Measurements from ENCODE around the gene RPLP2.
A peak's percentile ranks its signal among the peaks of the same experiment; 100 is the strongest.

The RPLP2 gene

DNA sequence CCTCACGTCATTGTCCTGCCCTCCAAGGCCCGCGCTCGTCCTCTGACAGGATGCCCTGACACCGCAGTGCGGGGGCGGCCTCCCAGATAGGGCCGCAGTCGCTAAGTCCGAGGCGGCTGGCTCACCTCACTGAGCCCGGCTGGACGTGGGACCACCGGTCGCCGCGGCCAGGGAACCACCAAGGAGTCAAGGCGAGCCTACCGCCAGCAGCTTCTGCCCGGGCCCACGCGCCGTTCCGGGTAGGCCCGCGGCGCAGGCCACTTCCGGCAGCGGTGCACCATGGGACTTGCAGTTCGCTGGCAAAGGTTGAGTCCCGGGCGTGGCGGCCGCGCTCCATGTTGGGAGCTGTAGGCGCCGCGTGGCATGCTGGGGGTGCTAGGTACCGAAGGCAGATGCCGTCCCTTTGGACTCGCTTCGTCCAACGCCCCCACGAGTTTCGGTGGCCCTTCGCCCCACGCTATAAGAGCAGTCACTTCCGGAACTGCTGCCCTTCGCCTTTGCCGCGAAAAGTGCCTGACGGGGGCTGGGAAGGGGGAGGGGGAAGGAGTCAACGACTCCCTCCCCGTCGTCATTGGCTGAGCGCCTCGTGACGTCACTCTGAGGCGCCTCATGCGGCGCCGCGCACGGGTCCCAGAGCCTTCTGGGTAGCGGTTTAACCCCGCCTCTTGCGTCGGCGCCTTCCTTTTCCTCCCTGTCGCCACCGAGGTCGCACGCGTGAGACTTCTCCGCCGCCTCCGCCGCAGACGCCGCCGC, at the start of gene RPLP2:
RPLP2 (plus strand) TSS at position 681 of the 753 bp plus-strand sequence. CDS start 268 bp downstream, outside the sequence.
- H3K36me3 ChIP-seq (ENCODE audit: control insufficient read depth, insufficient read depth, low read length, severe bottlenecking) = peaks cover 34% of the 10 kb centered on the region
- peak; percentile 99 for DNase-seq (ENCODE audit: low read depth)
- H3K27me3 ChIP-seq (replicated peaks; ENCODE audit: control insufficient read depth, insufficient read depth, low read length) = no peaks in the 10 kb centered on the region
- no peaks in the 10 kb centered on the region for H3K9me3 ChIP-seq (ENCODE audit: control insufficient read depth, low read length)
- peak within 1 kb of the TSS; percentile 89 for H3K4me3 ChIP-seq (ENCODE audit: low read length)
- H3K4me1 ChIP-seq (ENCODE audit: control insufficient read depth, insufficient read depth, low read length) = peaks cover 47% of the 10 kb centered on the region
- H3K9ac ChIP-seq (ENCODE audit: low read length) = peak within 1 kb of the TSS; percentile 99

DNA sequence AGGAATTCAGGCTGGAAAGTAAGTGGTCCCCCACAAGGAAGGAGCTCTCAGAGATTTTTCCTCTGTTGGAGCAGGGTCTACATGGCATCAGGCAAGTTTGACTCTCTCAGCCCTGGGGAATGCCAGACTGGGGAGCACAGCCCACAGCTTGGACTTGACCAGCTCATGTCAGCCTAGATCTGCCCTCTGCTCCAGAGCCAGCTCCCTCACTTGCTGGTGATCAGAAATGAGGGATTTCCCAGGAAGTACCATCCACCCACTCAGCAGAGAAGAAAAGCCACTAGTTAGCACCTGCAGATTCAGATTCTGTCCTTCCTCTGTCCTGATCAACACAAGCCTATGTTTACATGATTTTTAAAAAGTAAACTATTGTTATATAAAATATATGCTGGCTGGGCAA, 49.5 kb upstream of the RPLP2 start:
- DNase-seq (ENCODE audit: low read depth) = no peak
- no peaks in the 10 kb centered on the region for H3K27me3 ChIP-seq (replicated peaks; ENCODE audit: control insufficient read depth, insufficient read depth, low read length)
- peaks cover 90% of the 10 kb centered on the region for H3K36me3 ChIP-seq (ENCODE audit: control insufficient read depth, insufficient read depth, low read length, severe bottlenecking)
- no peaks in the 10 kb centered on the region for H3K9me3 ChIP-seq (ENCODE audit: control insufficient read depth, low read length)
- no peak overlapping the region for H3K4me3 ChIP-seq (ENCODE audit: low read length)
- peak overlapping the region; percentile 42 for H3K9ac ChIP-seq (ENCODE audit: low read length)
- H3K4me1 ChIP-seq (ENCODE audit: control insufficient read depth, insufficient read depth, low read length) = peaks cover 35% of the 10 kb centered on the region

DNA sequence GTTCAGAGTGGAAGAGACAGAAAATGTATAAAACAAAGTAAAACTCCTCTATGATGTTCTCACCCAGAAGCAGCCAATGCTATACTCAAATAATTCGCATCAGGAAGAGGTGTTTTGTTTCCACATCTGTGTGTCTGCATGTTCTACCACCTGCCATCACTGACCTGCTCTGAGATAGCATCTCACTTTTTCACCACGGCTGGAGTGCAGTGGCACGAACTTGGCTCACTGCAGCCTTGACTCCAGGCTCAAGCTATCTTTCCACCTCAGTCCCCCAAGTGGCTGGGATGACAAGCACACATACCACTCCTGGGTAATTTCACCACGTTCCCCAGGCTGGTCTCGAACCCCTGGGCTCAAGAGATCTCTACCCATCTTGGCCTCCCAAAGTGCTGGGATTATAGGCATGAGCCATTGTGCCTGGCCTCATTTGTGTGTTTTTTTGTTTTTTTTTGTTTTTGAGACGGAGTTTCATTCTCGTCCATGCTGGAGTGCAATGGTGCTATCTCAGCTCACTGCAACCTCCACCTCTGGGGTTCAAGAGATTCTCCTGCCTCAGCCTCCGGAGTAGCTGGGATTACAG, 48.1 kb upstream of the RPLP2 start:
- Histone ChIP-seq H3K9ac (ENCODE audit: low read length) (peak overlapping the region; percentile 10), H3K9me3 (ENCODE audit: control insufficient read depth, low read length) (no peaks in the 10 kb centered on the region), H3K4me3 (ENCODE audit: low read length) (no peak overlapping the region), H3K4me1 (ENCODE audit: control insufficient read depth, insufficient read depth, low read length) (peaks cover 43% of the 10 kb centered on the region), H3K36me3 (ENCODE audit: control insufficient read depth, insufficient read depth, low read length, severe bottlenecking) (peaks cover 88% of the 10 kb centered on the region), H3K27me3 (replicated peaks; ENCODE audit: control insufficient read depth, insufficient read depth, low read length) (no peaks in the 10 kb centered on the region)
- no peak for DNase-seq (ENCODE audit: low read depth)

DNA sequence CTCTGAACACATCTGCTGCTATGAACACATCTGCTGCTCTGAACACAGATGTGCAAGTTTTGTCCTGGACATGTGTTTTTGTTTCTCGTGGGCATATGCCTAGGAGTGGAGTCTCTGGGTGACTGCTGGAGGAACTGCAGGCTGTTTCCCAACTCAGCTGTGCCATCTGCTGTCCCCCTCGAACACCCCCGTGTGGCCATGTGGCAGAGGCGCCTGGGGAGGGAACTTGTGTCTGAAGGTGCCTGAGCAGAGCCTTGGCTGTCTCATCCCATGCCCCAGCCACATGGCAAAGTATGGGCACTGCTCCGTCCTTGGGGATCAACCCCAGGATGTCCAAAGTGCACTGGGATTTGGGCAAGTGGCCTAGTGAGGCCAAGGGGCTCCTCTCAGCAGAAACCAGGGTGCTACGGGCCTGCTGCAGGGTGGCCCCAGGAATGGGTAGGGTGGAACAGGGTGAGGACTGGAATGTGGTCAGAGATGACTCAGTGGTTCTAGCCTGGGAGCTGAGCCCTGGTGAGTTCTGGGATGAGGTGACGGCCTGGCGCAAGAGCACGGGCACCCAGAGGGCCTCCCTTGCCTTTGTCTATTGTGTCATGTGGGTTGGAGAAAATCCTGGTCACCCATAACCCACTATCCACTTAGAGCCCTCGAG, 47.2 kb upstream of the RPLP2 start:
- Histone ChIP-seq H3K36me3 (ENCODE audit: control insufficient read depth, insufficient read depth, low read length, severe bottlenecking) (peaks cover 88% of the 10 kb centered on the region), H3K27me3 (replicated peaks; ENCODE audit: control insufficient read depth, insufficient read depth, low read length) (no peaks in the 10 kb centered on the region), H3K9ac (ENCODE audit: low read length) (peak overlapping the region; percentile 9), H3K4me3 (ENCODE audit: low read length) (no peak overlapping the region), H3K4me1 (ENCODE audit: control insufficient read depth, insufficient read depth, low read length) (peaks cover 50% of the 10 kb centered on the region), H3K9me3 (ENCODE audit: control insufficient read depth, low read length) (no peaks in the 10 kb centered on the region)
- DNase-seq (ENCODE audit: low read depth) = peak; percentile 70

DNA sequence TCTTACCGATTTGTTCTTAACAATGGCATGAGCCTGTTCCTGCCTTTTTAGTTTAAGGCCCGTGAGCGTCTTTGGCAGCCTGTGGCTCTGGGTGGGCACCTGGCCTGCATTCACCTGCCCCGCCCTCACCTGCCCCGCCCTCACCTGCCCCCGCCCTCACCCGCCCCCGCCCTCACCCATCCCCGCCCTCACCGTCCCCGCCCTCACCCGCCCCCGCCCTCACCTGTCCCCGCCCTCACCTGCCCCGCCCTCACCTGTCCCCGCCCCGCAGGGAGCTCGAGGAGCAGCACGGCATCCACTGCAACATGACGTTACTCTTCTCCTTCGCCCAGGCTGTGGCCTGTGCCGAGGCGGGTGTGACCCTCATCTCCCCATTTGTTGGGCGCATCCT, 46.7 kb upstream of the RPLP2 start:
- Histone ChIP-seq H3K4me3 (ENCODE audit: low read length) (no peak overlapping the region), H3K36me3 (ENCODE audit: control insufficient read depth, insufficient read depth, low read length, severe bottlenecking) (peaks cover 86% of the 10 kb centered on the region), H3K9ac (ENCODE audit: low read length) (peak overlapping the region; percentile 60), H3K4me1 (ENCODE audit: control insufficient read depth, insufficient read depth, low read length) (peaks cover 50% of the 10 kb centered on the region), H3K9me3 (ENCODE audit: control insufficient read depth, low read length) (no peaks in the 10 kb centered on the region), H3K27me3 (replicated peaks; ENCODE audit: control insufficient read depth, insufficient read depth, low read length) (no peaks in the 10 kb centered on the region)
- no peak for DNase-seq (ENCODE audit: low read depth)

DNA sequence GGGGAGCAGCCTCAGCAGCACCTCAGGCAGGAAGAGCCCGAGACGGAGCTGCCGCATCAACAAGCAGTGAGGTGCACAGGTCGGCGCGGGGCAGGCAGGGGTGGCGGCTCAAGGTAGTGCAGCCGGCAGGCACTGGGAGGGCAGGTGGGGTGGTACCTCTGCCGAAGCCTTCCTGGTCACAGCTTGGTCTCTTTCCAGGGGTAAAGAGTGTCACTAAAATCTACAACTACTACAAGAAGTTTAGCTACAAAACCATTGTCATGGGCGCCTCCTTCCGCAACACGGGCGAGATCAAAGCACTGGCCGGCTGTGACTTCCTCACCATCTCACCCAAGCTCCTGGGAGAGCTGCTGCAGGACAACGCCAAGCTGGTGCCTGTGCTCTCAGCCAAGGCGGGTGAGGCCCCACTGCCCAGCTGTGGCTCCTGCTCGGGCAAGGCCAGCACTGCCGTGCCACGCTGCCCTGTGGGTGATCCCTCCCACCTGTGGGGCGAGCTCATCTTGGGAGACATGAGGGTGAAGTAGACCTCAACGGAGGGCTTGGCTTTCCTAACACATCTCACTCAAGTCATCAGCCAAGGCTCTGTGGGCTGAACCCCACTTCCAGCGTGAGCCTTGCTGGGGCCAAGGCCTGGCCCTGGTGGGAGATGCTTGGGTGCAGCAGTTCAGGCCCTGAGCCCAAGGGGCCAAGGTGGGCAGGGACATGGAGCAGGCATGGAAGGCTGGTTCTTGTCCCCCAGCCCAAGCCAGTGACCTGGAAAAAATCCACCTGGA, 46.0 kb upstream of the RPLP2 start:
- Histone ChIP-seq H3K4me1 (ENCODE audit: control insufficient read depth, insufficient read depth, low read length) (peaks cover 50% of the 10 kb centered on the region), H3K36me3 (ENCODE audit: control insufficient read depth, insufficient read depth, low read length, severe bottlenecking) (peaks cover 81% of the 10 kb centered on the region), H3K27me3 (replicated peaks; ENCODE audit: control insufficient read depth, insufficient read depth, low read length) (no peaks in the 10 kb centered on the region), H3K4me3 (ENCODE audit: low read length) (no peak overlapping the region), H3K9ac (ENCODE audit: low read length) (peak overlapping the region; percentile 60), H3K9me3 (ENCODE audit: control insufficient read depth, low read length) (no peaks in the 10 kb centered on the region)
- no peak for DNase-seq (ENCODE audit: low read depth)

DNA sequence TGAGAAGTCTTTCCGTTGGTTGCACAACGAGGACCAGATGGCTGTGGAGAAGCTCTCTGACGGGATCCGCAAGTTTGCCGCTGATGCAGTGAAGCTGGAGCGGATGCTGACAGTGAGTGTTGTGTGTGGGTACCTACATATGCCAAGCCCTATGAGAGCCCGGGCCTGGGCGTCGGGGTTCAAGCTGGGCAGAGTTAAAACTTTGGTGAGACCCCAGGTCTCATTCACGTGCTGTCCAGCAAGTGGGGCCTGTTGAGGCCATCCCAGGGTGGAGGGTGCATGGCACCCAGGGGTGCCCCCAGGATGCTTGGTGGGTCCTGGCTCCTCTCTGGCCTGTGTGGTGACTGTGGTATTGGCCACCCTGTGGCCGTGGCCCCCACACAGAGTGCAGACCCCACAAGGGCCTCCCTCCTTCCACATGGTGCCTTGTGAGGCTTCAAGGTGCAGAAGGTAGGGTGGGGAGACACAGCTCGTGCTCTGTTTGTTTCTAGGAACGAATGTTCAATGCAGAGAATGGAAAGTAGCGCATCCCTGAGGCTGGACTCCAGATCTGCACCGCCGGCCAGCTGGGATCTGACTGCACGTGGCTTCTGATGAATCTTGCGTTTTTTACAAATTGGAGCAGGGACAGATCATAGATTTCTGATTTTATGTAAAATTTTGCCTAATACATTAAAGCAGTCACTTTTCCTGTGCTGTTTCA, 45.3 kb upstream of the RPLP2 start:
- no peak for DNase-seq (ENCODE audit: low read depth)
- Histone ChIP-seq H3K27me3 (replicated peaks; ENCODE audit: control insufficient read depth, insufficient read depth, low read length) (no peaks in the 10 kb centered on the region), H3K4me3 (ENCODE audit: low read length) (no peak overlapping the region), H3K36me3 (ENCODE audit: control insufficient read depth, insufficient read depth, low read length, severe bottlenecking) (peaks cover 74% of the 10 kb centered on the region), H3K4me1 (ENCODE audit: control insufficient read depth, insufficient read depth, low read length) (peaks cover 50% of the 10 kb centered on the region), H3K9ac (ENCODE audit: low read length) (peak overlapping the region; percentile 20), H3K9me3 (ENCODE audit: control insufficient read depth, low read length) (no peaks in the 10 kb centered on the region)

DNA sequence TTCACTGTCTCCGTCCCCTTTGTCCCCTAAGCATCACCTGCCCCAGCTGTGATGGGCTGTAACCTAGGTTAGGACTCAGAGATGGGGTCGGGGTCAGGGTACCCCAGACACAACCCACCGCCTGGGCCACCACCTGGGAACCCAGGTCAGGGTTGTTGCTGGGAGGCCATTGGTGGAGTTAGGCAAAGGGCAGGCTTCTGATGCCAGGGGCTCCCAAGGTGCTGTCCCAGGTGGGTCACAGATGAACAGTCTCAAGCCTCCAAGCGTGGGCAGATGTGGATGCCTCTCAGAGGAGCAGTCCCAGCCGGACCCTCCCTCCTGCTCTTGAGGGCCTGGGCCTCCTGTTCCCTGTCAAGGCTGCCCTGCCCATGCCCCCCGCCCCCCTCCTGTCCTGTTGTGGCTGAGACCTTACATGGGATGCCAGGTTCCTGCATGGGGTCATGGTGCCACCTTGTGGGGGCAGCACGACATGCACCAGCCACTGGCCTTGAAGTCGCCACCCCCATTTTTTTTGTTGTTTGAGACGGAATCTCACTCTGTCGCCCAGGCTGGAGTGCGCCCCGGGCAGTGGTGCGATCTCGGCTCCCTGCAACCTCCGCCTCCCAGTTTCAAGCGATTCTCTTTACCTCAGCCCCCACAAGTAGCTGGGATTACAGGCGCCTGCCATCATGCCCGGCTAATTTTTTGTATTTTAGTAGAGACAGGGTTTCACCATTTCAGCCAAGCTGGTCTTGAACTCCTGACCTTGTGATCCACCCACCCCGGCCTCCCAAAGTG, 44.6 kb upstream of the RPLP2 start:
- DNase-seq (ENCODE audit: low read depth) = peak; percentile 54
- H3K4me3 ChIP-seq (ENCODE audit: low read length) = no peak overlapping the region
- H3K4me1 ChIP-seq (ENCODE audit: control insufficient read depth, insufficient read depth, low read length) = peaks cover 44% of the 10 kb centered on the region
- no peaks in the 10 kb centered on the region for H3K27me3 ChIP-seq (replicated peaks; ENCODE audit: control insufficient read depth, insufficient read depth, low read length)
- no peaks in the 10 kb centered on the region for H3K9me3 ChIP-seq (ENCODE audit: control insufficient read depth, low read length)
- H3K9ac ChIP-seq (ENCODE audit: low read length) = no peak overlapping the region
- H3K36me3 ChIP-seq (ENCODE audit: control insufficient read depth, insufficient read depth, low read length, severe bottlenecking) = peaks cover 73% of the 10 kb centered on the region

DNA sequence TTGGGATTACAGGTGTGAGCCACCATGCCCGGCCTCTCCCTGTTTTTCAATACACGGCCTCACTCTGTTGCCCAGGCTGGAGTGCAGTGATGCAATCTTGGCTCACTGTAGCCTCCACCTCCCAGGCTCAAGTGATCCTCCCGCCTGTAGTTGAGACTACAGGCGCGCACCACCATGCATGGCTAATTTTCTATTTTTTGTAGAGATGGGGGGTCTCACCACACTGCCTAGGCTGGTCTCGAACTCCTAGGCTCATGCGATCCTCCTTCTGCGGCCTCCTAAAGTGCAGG, 44.0 kb upstream of the RPLP2 start:
- H3K4me3 ChIP-seq (ENCODE audit: low read length) = no peak overlapping the region
- H3K9me3 ChIP-seq (ENCODE audit: control insufficient read depth, low read length) = no peaks in the 10 kb centered on the region
- H3K36me3 ChIP-seq (ENCODE audit: control insufficient read depth, insufficient read depth, low read length, severe bottlenecking) = peaks cover 73% of the 10 kb centered on the region
- H3K27me3 ChIP-seq (replicated peaks; ENCODE audit: control insufficient read depth, insufficient read depth, low read length) = no peaks in the 10 kb centered on the region
- peaks cover 41% of the 10 kb centered on the region for H3K4me1 ChIP-seq (ENCODE audit: control insufficient read depth, insufficient read depth, low read length)
- H3K9ac ChIP-seq (ENCODE audit: low read length) = peak overlapping the region; percentile 45
- DNase-seq (ENCODE audit: low read depth) = no peak

DNA sequence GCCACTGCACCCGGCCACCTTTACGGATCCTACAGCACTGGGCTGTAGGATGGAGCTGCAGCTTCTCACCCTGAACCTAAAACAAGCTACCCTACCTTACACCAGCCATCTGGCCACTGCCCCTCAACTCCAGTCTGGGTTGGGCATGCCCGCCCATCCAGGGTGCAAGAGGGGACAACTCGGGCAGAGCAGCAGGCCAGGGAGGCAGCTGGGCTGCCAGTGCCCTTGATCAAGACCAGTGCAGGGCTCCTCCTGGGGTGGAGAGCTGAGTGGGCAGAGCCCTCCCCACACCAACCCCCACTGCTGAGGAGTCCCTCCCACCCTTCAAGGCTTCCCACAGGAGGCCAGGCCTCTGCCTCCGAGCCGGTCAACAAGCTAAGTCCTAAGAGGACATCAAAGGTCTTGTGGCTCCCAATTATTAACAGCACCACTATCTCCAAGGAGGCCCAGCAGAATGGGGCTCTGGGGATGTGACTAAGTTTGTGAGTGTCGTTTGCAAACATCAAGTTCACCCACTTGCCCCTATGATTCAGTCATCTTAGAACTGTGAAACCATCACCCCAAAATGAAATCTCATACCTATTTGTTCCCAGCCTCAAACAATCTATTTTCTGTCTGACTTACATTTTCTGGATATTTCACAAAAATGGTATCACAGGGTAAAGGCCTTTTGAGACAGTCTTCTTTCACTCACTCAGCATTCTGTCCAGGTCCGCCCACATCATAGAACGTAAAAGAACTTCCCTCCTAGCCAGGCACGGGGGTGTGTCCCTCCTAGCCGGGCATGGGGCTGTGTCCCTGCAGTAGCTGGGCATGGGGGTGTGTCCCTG, 43.4 kb upstream of the RPLP2 start:
- no peaks in the 10 kb centered on the region for H3K27me3 ChIP-seq (replicated peaks; ENCODE audit: control insufficient read depth, insufficient read depth, low read length)
- DNase-seq (ENCODE audit: low read depth) = no peak
- H3K9ac ChIP-seq (ENCODE audit: low read length) = peak overlapping the region; percentile 45
- no peak overlapping the region for H3K4me3 ChIP-seq (ENCODE audit: low read length)
- peaks cover 41% of the 10 kb centered on the region for H3K4me1 ChIP-seq (ENCODE audit: control insufficient read depth, insufficient read depth, low read length)
- no peaks in the 10 kb centered on the region for H3K9me3 ChIP-seq (ENCODE audit: control insufficient read depth, low read length)
- peaks cover 73% of the 10 kb centered on the region for H3K36me3 ChIP-seq (ENCODE audit: control insufficient read depth, insufficient read depth, low read length, severe bottlenecking)

Data from adipocyte (in vitro differentiated cells).